ENCODE results near the gene RO60. TPM values are rescaled to one million over a fixed set of nuclear protein-coding genes. Genes with fewer than 3 reads are reported as not detected.
A peak's percentile ranks its signal among the peaks of the same experiment; 100 is the strongest.

The RO60 gene
- total and polyA plus RNA-seq, 2 donors (not counting 1 experiment from before 2014, with no cell fraction given): 8.2 to 66.4 TPM

GRCh38 chr1:193060115-193060403, 647 bp downstream of the RO60 start:
- Mint-ChIP-seq H3K27me3 (no peaks in the 10 kb centered on the region), H3K4me3 (peak overlapping the region; percentile 98), H3K4me1 (peaks cover 49% of the 10 kb centered on the region), H3K27ac (peak overlapping the region; percentile 99), H3K9me3 (ENCODE audit: insufficient read depth) (no peaks in the 10 kb centered on the region)
- DNase-seq (no peak), ATAC-seq (ENCODE audit: low read depth) (no peak)
- ChIA-PET CTCF (no interaction called here), POLR2A (no interaction called here)
- H3K36me3 ChIP-seq (replicated peaks in 1 of 2; ENCODE audit: control extremely low read depth in 1 of 2, control insufficient read depth in 1 of 2, extremely low read depth in 1 of 2, insufficient read depth in 2 of 2, low read length in 1 of 2): no peaks in the 10 kb centered on the region
- H3K4me1 ChIP-seq (ENCODE audit: control insufficient read depth in 2 of 2, insufficient read depth in 2 of 2, low read length in 2 of 2): peaks cover 21 to 25% of the 10 kb centered on the region in 2 donors
- peaks cover 0 to 2% (median 0%) of the 10 kb centered on the region in 3 donors for H3K9me3 ChIP-seq (ENCODE audit: control extremely low read depth in 1 of 3, control insufficient read depth in 2 of 3, insufficient read depth in 1 of 3, low read length in 2 of 3)
- H3K4me3 ChIP-seq (ENCODE audit: control extremely low read depth in 1 of 5, extremely low read depth in 1 of 5, insufficient read depth in 1 of 5, low read depth in 2 of 5, low read length in 4 of 5): peak overlapping the region; percentile 59 to 99 (median 91)
- peak overlapping the region; percentile 95 for H2AFZ ChIP-seq (ENCODE audit: insufficient read depth, low read depth, low read length, poor library complexity, severe bottlenecking)
- peak overlapping the region in 1 of 2 donors; percentile 94 for H3K27ac ChIP-seq (ENCODE audit: low read length in 2 of 2)
- H3K79me2 ChIP-seq (ENCODE audit: control insufficient read depth, insufficient read depth, low read length): peaks cover 93% of the 10 kb centered on the region
- peaks cover 11% of the 10 kb centered on the region for H4K20me1 ChIP-seq (ENCODE audit: control insufficient read depth, insufficient read depth, low read length, poor library complexity, severe bottlenecking)
- 0% methylated on average over 1 of the region's 9 CpGs for whole genome bisulfite sequencing (ENCODE audit: insufficient coverage)
- H3K9ac ChIP-seq (ENCODE audit: low read length): peak overlapping the region; percentile 99
- intact Hi-C loops (cut with micrococcal nuclease): no loop called here
- TF ChIP-seq EZH2 (IDR thresholded peaks at IDR 0.05; ENCODE audit: borderline replicate concordance, insufficient read depth, low read depth, low read length, poor library complexity, severe bottlenecking) (no peak), CTCF (IDR thresholded peaks at IDR 0.05) (no peak)
- no peaks in the 10 kb centered on the region for H3K27me3 ChIP-seq (replicated peaks in 1 of 4; ENCODE audit: control extremely low read depth in 1 of 4, control insufficient read depth in 3 of 4, insufficient read depth in 4 of 4, low read length in 3 of 4)
- H3K4me2 ChIP-seq (replicated peaks; ENCODE audit: low read depth, low read length, poor library complexity, severe bottlenecking): peak overlapping the region; percentile 91

GRCh38 chr1:193060406-193060805, 994 bp downstream of the RO60 start:
- ATAC-seq (ENCODE audit: low read depth) (no peak), DNase-seq (no peak)
- peak overlapping the region; percentile 70 for H3K4me3 Mint-ChIP-seq
- Histone ChIP-seq H3K9me3 (ENCODE audit: control extremely low read depth in 1 of 3, control insufficient read depth in 2 of 3, insufficient read depth in 1 of 3, low read length in 2 of 3) (peaks cover 0 to 2% (median 0%) of the 10 kb centered on the region in 3 donors), H2AFZ (ENCODE audit: insufficient read depth, low read depth, low read length, poor library complexity, severe bottlenecking) (peak overlapping the region; percentile 95), H3K4me2 (replicated peaks; ENCODE audit: low read depth, low read length, poor library complexity, severe bottlenecking) (peak overlapping the region; percentile 91), H3K36me3 (replicated peaks in 1 of 2; ENCODE audit: control extremely low read depth in 1 of 2, control insufficient read depth in 1 of 2, extremely low read depth in 1 of 2, insufficient read depth in 2 of 2, low read length in 1 of 2) (no peaks in the 10 kb centered on the region), H3K4me1 (ENCODE audit: control insufficient read depth in 2 of 2, insufficient read depth in 2 of 2, low read length in 2 of 2) (peaks cover 21 to 25% of the 10 kb centered on the region in 2 donors), H3K79me2 (ENCODE audit: control insufficient read depth, insufficient read depth, low read length) (peaks cover 92% of the 10 kb centered on the region), H3K27me3 (replicated peaks in 1 of 4; ENCODE audit: control extremely low read depth in 1 of 4, control insufficient read depth in 3 of 4, insufficient read depth in 4 of 4, low read length in 3 of 4) (no peaks in the 10 kb centered on the region), H4K20me1 (ENCODE audit: control insufficient read depth, insufficient read depth, low read length, poor library complexity, severe bottlenecking) (peaks cover 13% of the 10 kb centered on the region), H3K27ac (ENCODE audit: low read length in 2 of 2) (peak overlapping the region in 1 of 2 donors; percentile 94), H3K9ac (ENCODE audit: low read length) (peak overlapping the region; percentile 99), H3K4me3 (ENCODE audit: control extremely low read depth in 1 of 5, extremely low read depth in 1 of 5, insufficient read depth in 1 of 5, low read depth in 2 of 5, low read length in 4 of 5) (peak overlapping the region; percentile 59 to 99 (median 91))
- TF ChIP-seq CTCF (IDR thresholded peaks at IDR 0.05) (no peak), EZH2 (IDR thresholded peaks at IDR 0.05; ENCODE audit: borderline replicate concordance, insufficient read depth, low read depth, low read length, poor library complexity, severe bottlenecking) (no peak)
- ChIA-PET POLR2A (no interaction called here), CTCF (interaction anchor here (1.3 kb wide), 1 partner anchor 77 kb away, joined by 5 read pairs; no protein-coding TSS in a partner anchor)
- H3K27ac Mint-ChIP-seq: no peak overlapping the region
- 33% methylated on average over 3 of the region's 4 CpGs for WGBS (ENCODE audit: insufficient coverage)
- H3K9me3 Mint-ChIP-seq (ENCODE audit: insufficient read depth): no peaks in the 10 kb centered on the region
- intact Hi-C loops (cut with micrococcal nuclease): no loop called here
- H3K27me3 Mint-ChIP-seq: no peaks in the 10 kb centered on the region
- H3K4me1 Mint-ChIP-seq: peaks cover 52% of the 10 kb centered on the region
